H9 (cell line): ENCODE results near the gene ALCAM. TPM values are rescaled to one million over a fixed set of nuclear protein-coding genes. Genes with fewer than 3 reads are reported as not detected.

Source experiments
- DNase-seq: peaks from one replicate; pipeline ENCODE4 v3.0.0-alpha.2; 2017
- H2AFZ ChIP-seq: one replicate; pipeline ENCODE4 v1.6.1; 2013; ENCODE audit warnings: mild to moderate bottlenecking, low read length, control low read depth, moderate library complexity
- H2AK5ac ChIP-seq: 2 replicates; pipeline ENCODE4 v1.6.1; 2013; ENCODE audit warnings: low read length, control low read depth, mixed read lengths; ENCODE audit not compliant: insufficient read length
- H2BK120ac ChIP-seq: one replicate; pipeline ENCODE4 v1.6.1; 2013; ENCODE audit warnings: low read depth, mild to moderate bottlenecking, low read length, control low read depth, inconsistent platforms; ENCODE audit not compliant: poor library complexity, severe bottlenecking
- H2BK12ac ChIP-seq: 2 replicates; pipeline ENCODE4 v1.6.1; 2013; ENCODE audit warnings: low read length, control low read depth, mixed read lengths, low read depth; ENCODE audit not compliant: insufficient read length
- H2BK15ac ChIP-seq: 2 replicates; pipeline ENCODE4 v1.6.1; 2013; ENCODE audit warnings: low read depth, low read length, control low read depth
- H2BK20ac ChIP-seq: one replicate; pipeline ENCODE4 v1.6.1; 2013; ENCODE audit warnings: low read depth, mild to moderate bottlenecking, low read length, control low read depth, inconsistent platforms; ENCODE audit not compliant: poor library complexity, severe bottlenecking
- H2BK5ac ChIP-seq: 2 replicates; pipeline ENCODE4 v1.6.1; 2013; ENCODE audit warnings: low read length, control low read depth, mixed read lengths; ENCODE audit not compliant: insufficient read length
- H3K14ac ChIP-seq: 2 replicates; pipeline ENCODE4 v1.6.1; 2013; ENCODE audit warnings: low read length, control low read depth; ENCODE audit not compliant: insufficient read depth
- H3K18ac ChIP-seq: 2 replicates; pipeline ENCODE4 v1.6.1; 2013; ENCODE audit warnings: low read depth, mild to moderate bottlenecking, mixed read lengths, low read length, control low read depth; ENCODE audit not compliant: insufficient read length
- H3K23ac ChIP-seq: 2 replicates; pipeline ENCODE4 v1.6.1; 2013; ENCODE audit warnings: low read length, control low read depth, mixed read lengths, low read depth; ENCODE audit not compliant: insufficient read length
- H3K23me2 ChIP-seq: 2 replicates; pipeline ENCODE4 v1.6.1; 2013; ENCODE audit warnings: low read depth, mild to moderate bottlenecking, mixed read lengths, low read length, control low read depth; ENCODE audit not compliant: insufficient read length, poor library complexity, severe bottlenecking
- H3K27ac ChIP-seq: 2 replicates; pipeline ENCODE4 v1.5.1; 2013; ENCODE audit warnings: low read length, control low read depth, mixed read lengths, low read depth; ENCODE audit not compliant: insufficient read length
- H3K27me3 ChIP-seq: 2 replicates; pipeline ENCODE4 v1.6.1; 2013; ENCODE audit warnings: low read length, control low read depth, inconsistent platforms; ENCODE audit not compliant: insufficient read depth
- H3K4ac ChIP-seq: 2 replicates; pipeline ENCODE4 v1.6.1; 2013; ENCODE audit warnings: low read depth, mild to moderate bottlenecking, control low read depth, inconsistent platforms, low read length, moderate library complexity
- H3K4me1 ChIP-seq: 2 replicates; pipeline ENCODE4 v1.6.1; 2013; ENCODE audit warnings: low read length, control low read depth, inconsistent platforms; ENCODE audit not compliant: insufficient read depth
- H3K4me2 ChIP-seq: 2 replicates; pipeline ENCODE4 v1.6.1; 2013; ENCODE audit warnings: low read length, control low read depth, mixed read lengths; ENCODE audit not compliant: insufficient read length, insufficient read depth
- H3K56ac ChIP-seq: 2 replicates; pipeline ENCODE4 v1.6.1; 2013; ENCODE audit warnings: low read depth, mild to moderate bottlenecking, mixed read lengths, low read length, control low read depth; ENCODE audit not compliant: insufficient read length
- H3K79me1 ChIP-seq: 2 replicates; pipeline ENCODE4 v1.6.1; 2013; ENCODE audit warnings: low read depth, mild to moderate bottlenecking, moderate library complexity, low read length, control low read depth, inconsistent platforms; ENCODE audit not compliant: insufficient read depth, poor library complexity, severe bottlenecking
- H3K79me2 ChIP-seq: 2 replicates; pipeline ENCODE4 v1.6.1; 2013; ENCODE audit warnings: low read length, control low read depth, inconsistent platforms; ENCODE audit not compliant: insufficient read depth
- H3K9ac ChIP-seq: 2 replicates; pipeline ENCODE4 v1.6.1; 2013; ENCODE audit warnings: low read length, control low read depth, mixed read lengths; ENCODE audit not compliant: insufficient read length; ENCODE audit errors: extremely low read depth
- H3K9me3 ChIP-seq: one replicate; pipeline ENCODE4 v1.6.1; 2013; ENCODE audit warnings: low read depth, low read length, inconsistent platforms; ENCODE audit not compliant: control insufficient read depth
- H3T11ph ChIP-seq: one replicate; pipeline ENCODE4 v1.6.1; 2013; ENCODE audit warnings: mild to moderate bottlenecking, low read length, control low read depth, inconsistent platforms
- H4K20me1 ChIP-seq: one replicate; pipeline ENCODE4 v1.6.1; 2013; ENCODE audit not compliant: control insufficient read depth, insufficient read length, insufficient read depth
- H4K5ac ChIP-seq: 2 replicates; pipeline ENCODE4 v1.6.1; 2013; ENCODE audit warnings: low read depth, mild to moderate bottlenecking, mixed read lengths, low read length, control low read depth; ENCODE audit not compliant: insufficient read length
- H4K8ac ChIP-seq: replicated peaks from 2 replicates; pipeline ENCODE4 v1.6.1; 2013; ENCODE audit warnings: low read length, control low read depth, mixed read lengths, low read depth; ENCODE audit not compliant: insufficient read length
- H4K91ac ChIP-seq: 2 replicates; pipeline ENCODE4 v1.6.1; 2013; ENCODE audit warnings: low read depth, mild to moderate bottlenecking, moderate library complexity, mixed read lengths, low read length, control low read depth; ENCODE audit not compliant: insufficient read length
- H3K27ac Mint-ChIP-seq, 3 experiments: 2 replicates in 2 of 3; 3 replicates in 1 of 3; pipeline ENCODE4 v1.8.0; 2020 to 2021; ENCODE audit warnings: mixed read lengths in 3 of 3, mild to moderate bottlenecking in 1 of 3, moderate library complexity in 1 of 3
- H3K27me3 Mint-ChIP-seq: 2 replicates; pipeline ENCODE4 v1.8.0; 2021; ENCODE audit warnings: low read depth, mild to moderate bottlenecking, moderate library complexity, mixed read lengths
- H3K36me3 Mint-ChIP-seq, 3 experiments: 2 replicates in 2 of 3; 3 replicates in 1 of 3; pipeline ENCODE4 v1.8.0; 2020 to 2021; ENCODE audit warnings: low read depth in 3 of 3, mixed read lengths in 3 of 3; ENCODE audit not compliant: insufficient read depth in 1 of 3
- H3K4me1 Mint-ChIP-seq, 2 experiments: 2 replicates each; pipeline ENCODE4 v1.8.0; 2020; ENCODE audit warnings: mixed read lengths in 2 of 2
- H3K4me3 Mint-ChIP-seq, 2 experiments: 2 replicates in 1 of 2; 3 replicates in 1 of 2; pipeline ENCODE4 v1.8.0; 2020 to 2021; ENCODE audit warnings: mild to moderate bottlenecking in 2 of 2, mixed read lengths in 2 of 2, moderate library complexity in 1 of 2
- H3K9me3 Mint-ChIP-seq, 2 experiments: 2 replicates in 1 of 2; 3 replicates in 1 of 2; pipeline ENCODE4 v1.8.0; 2020; ENCODE audit warnings: mild to moderate bottlenecking in 2 of 2, mixed read lengths in 2 of 2, moderate library complexity in 1 of 2
- total RNA-seq: library from RNA; stranded (reverse); gene quantifications from 2 replicates; pipeline ENCODE4 v1.2.1, GENCODE V29; 2021
- TF ChIP-seq, protein P1 (sequence below): fragments of 200-600 bp; sonication (generic); conservative IDR thresholded peaks from 3 replicates; pipeline ENCODE4 v1.8.0; 2021; ENCODE audit warnings: antibody characterized with exemption, mild to moderate bottlenecking

ALCAM gene
- total RNA-seq, 1 experiment from 2014 or later, result 43.7 TPM

DNA sequence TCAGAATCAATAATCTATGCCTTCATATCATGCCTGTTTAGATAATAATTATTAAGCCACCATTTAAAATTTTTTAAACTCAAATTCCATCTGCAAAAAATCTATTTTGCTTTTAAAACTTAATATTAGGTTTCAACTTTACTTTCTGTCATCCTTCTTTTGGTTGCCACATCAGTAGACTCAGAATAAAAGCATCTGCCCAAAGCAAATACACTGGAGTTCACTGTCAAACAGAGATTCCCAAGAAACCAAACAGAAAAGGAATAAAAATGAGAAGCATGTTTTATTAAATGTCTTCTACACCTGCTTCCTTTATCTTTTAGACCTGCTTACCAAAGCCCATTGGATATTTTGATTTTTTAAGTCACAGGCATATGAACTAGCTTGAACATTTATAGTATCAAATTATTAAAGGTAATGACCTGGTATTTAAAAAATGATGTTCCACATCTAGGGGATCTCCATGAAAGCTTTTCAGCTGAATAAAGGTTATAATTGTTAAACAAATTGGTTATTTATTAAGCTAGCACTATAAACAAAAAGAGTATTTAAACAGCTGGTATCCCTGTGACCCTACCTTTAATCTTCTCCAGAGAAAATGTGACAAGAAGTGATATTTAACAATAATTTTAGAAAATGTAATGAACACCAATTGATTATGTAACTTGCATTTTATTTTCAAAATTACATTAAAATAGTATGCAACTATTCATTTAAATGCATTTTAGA lies 62.5 kb downstream of the ALCAM start:
- TF ChIP-seq, protein P1, sequence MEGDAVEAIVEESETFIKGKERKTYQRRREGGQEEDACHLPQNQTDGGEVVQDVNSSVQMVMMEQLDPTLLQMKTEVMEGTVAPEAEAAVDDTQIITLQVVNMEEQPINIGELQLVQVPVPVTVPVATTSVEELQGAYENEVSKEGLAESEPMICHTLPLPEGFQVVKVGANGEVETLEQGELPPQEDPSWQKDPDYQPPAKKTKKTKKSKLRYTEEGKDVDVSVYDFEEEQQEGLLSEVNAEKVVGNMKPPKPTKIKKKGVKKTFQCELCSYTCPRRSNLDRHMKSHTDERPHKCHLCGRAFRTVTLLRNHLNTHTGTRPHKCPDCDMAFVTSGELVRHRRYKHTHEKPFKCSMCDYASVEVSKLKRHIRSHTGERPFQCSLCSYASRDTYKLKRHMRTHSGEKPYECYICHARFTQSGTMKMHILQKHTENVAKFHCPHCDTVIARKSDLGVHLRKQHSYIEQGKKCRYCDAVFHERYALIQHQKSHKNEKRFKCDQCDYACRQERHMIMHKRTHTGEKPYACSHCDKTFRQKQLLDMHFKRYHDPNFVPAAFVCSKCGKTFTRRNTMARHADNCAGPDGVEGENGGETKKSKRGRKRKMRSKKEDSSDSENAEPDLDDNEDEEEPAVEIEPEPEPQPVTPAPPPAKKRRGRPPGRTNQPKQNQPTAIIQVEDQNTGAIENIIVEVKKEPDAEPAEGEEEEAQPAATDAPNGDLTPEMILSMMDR, result no peak
- H3K79me1 ChIP-seq, result no peaks in the 10 kb centered on the region
- no peaks in the 10 kb centered on the region for H3K27me3 Mint-ChIP-seq
- no peak overlapping the region for H3K18ac ChIP-seq
- H3K4me3 Mint-ChIP-seq, result no peak overlapping the region
- no peak overlapping the region for H4K5ac ChIP-seq
- H3K23ac ChIP-seq, result no peak overlapping the region
- H3K79me2 ChIP-seq, result no peaks in the 10 kb centered on the region
- H3K9me3 Mint-ChIP-seq, result no peaks in the 10 kb centered on the region
- no peak overlapping the region for H3K27ac ChIP-seq
- no peak overlapping the region for H2AK5ac ChIP-seq
- H3K27me3 ChIP-seq, result no peaks in the 10 kb centered on the region
- no peak overlapping the region for H4K8ac ChIP-seq
- H3K4me1 ChIP-seq, result no peaks in the 10 kb centered on the region; the same call in 1 of the 2 replicates
- H3K56ac ChIP-seq, result no peak overlapping the region
- H3K27ac Mint-ChIP-seq, result no peak overlapping the region
- peaks cover 12 to 14% of the 10 kb centered on the region in 2 experiments for H3K4me1 Mint-ChIP-seq
- no peak overlapping the region for H3K14ac ChIP-seq
- H4K91ac ChIP-seq, result no peak overlapping the region
- no peak overlapping the region for H2AFZ ChIP-seq
- H2BK15ac ChIP-seq, result no peak overlapping the region
- H2BK20ac ChIP-seq, result no peak overlapping the region
- no peak overlapping the region for H3K9ac ChIP-seq
- H4K20me1 ChIP-seq, result no peaks in the 10 kb centered on the region
- H2BK5ac ChIP-seq, result no peak overlapping the region
- no peaks in the 10 kb centered on the region for H3K36me3 Mint-ChIP-seq
- H3K4me2 ChIP-seq, result no peak overlapping the region
- no peak for DNase-seq
- no peaks in the 10 kb centered on the region for H3K9me3 ChIP-seq
- H3K23me2 ChIP-seq, result no peaks in the 10 kb centered on the region
- no peak overlapping the region for H2BK12ac ChIP-seq
- no peak overlapping the region for H3T11ph ChIP-seq
- H2BK120ac ChIP-seq, result no peak overlapping the region
- H3K4ac ChIP-seq, result no peak overlapping the region
